HCT116 (cell line): Measurements from ENCODE around the gene UTP15. TPM values are rescaled to one million over a fixed set of nuclear protein-coding genes. Genes with fewer than 3 reads are reported as not detected.
A peak's percentile ranks its signal among the peaks of the same experiment; 100 is the strongest.

Experiments used
- ATAC-seq: fragments of 200-7000 bp; cut with Tn5 transposase; 2 replicates; pipeline ENCODE4 v1.9.1; 2020; ENCODE audit warnings: mild to moderate bottlenecking, moderate library complexity
- BruUV-seq: library from RNA; stranded (reverse); fragments of 400-500 nt; replicated peaks from 2 replicates; lab custom pipeline; 2021; lab: Mats Ljungman, UMichigan
- CTCF ChIA-PET: fragments of 300-600 bp; sonication (Branson Sonifier 250); formaldehyde crosslinking; loops from one replicate; lab custom pipeline; 2021; ENCODE audit warnings: antibody characterized with exemption; lab: Charles Lee
- POLR2A ChIA-PET: fragments of 300-600, 350-600 bp; sonication (Branson Sonifier 250); formaldehyde crosslinking; loops from one replicate; lab custom pipeline; 2021; ENCODE audit warnings: antibody characterized with exemption; lab: Charles Lee
- RAD21 ChIA-PET, 2 experiments: fragments of 300-600 bp; sonication (Branson Sonifier 250); formaldehyde crosslinking; loops; one replicate each; lab custom pipeline; 2023; ENCODE audit warnings: low total read pairs in 2 of 2; ENCODE audit not compliant: uncharacterized antibody in 2 of 2, unreplicated experiment in 2 of 2, low non-redundant PET in 1 of 2; lab: Charles Lee
- DNase-seq: peaks from one replicate; pipeline ENCODE4 v3.0.0-alpha.2; 2010; ENCODE audit warnings: low read depth, low spot score
- H2AFZ ChIP-seq: fragments of 200-600 bp; shearing (Covaris generic), sonication (generic); 2 replicates; pipeline ENCODE4 v1.6.1; 2017; ENCODE audit warnings: low read depth, mixed run types, mixed read lengths, antibody characterized with exemption, low read length; ENCODE audit not compliant: poor library complexity, severe bottlenecking
- H3K27ac ChIP-seq: 2 replicates; pipeline ENCODE4 v1.5.1; 2012; ENCODE audit warnings: low read depth, low read length
- H3K27me3 ChIP-seq: fragments of 200-600 bp; sonication (generic); 2 replicates; pipeline ENCODE4 v1.6.1; 2016; ENCODE audit warnings: mixed run types, low read length, mixed read lengths; ENCODE audit not compliant: insufficient read depth
- H3K36me3 ChIP-seq, 2 experiments: fragments of 200-500 bp in 1 of 2; fragments of 200-600 bp in 1 of 2; sonication (Bioruptor generic) in 1 of 2; sonication (generic) in 1 of 2; 2 replicates each; pipeline versions ENCODE4 v1.5.1 to v1.6.1; 2014 to 2016; ENCODE audit warnings: low read length in 2 of 2, inconsistent platforms in 1 of 2, mixed read lengths in 1 of 2, mixed run types in 1 of 2; ENCODE audit not compliant: insufficient read depth in 2 of 2, control insufficient read depth in 1 of 2
- H3K4me1 ChIP-seq, 2 experiments: fragments of 200-600 bp in 1 of 2; sonication (generic) in 1 of 2; 2 replicates each; pipeline versions ENCODE4 v1.5.1 to v1.6.1; 2012 to 2017; ENCODE audit warnings: low read length in 2 of 2, inconsistent platforms in 1 of 2, mild to moderate bottlenecking in 1 of 2, mixed read lengths in 1 of 2, mixed run types in 1 of 2, moderate library complexity in 1 of 2; ENCODE audit not compliant: insufficient read depth in 2 of 2, control insufficient read depth in 1 of 2
- H3K4me2 ChIP-seq: fragments of 200-600 bp; sonication (generic); 2 replicates; pipeline ENCODE4 v1.6.1; 2017; ENCODE audit warnings: mixed run types, low read length, mixed read lengths
- H3K4me3 ChIP-seq, 2 experiments: fragments of 200-600 bp in 1 of 2; sonication (generic) in 1 of 2; replicated peaks in 1 of 2; 2 replicates each; pipeline ENCODE4 v1.5.1; 2011 to 2016; ENCODE audit warnings: low read length in 2 of 2, control low read depth in 1 of 2, low read depth in 1 of 2, mild to moderate bottlenecking in 1 of 2, mixed read lengths in 1 of 2, mixed run types in 1 of 2
- H3K79me2 ChIP-seq: fragments of 200-600 bp; sonication (generic); 2 replicates; pipeline ENCODE4 v1.6.1; 2017; ENCODE audit warnings: mild to moderate bottlenecking, mixed run types, low read length, moderate library complexity, mixed read lengths; ENCODE audit not compliant: insufficient read depth
- H3K9ac ChIP-seq: fragments of 200-600 bp; sonication (generic); 2 replicates; pipeline ENCODE4 v1.6.1; 2016; ENCODE audit warnings: low read length, mixed read lengths
- H3K9me2 ChIP-seq: fragments of 200-600 bp; sonication (generic), shearing (Covaris generic); 2 replicates; pipeline ENCODE4 v1.6.1; 2017; ENCODE audit warnings: mixed run types, mild to moderate bottlenecking, moderate library complexity; ENCODE audit not compliant: insufficient read depth
- H3K9me3 ChIP-seq, 2 experiments: fragments of 200-500 bp in 1 of 2; fragments of 200-600 bp in 1 of 2; sonication (Bioruptor generic) in 1 of 2; sonication (generic) in 1 of 2; 2 replicates each; pipeline ENCODE4 v1.6.1; 2014 to 2017; ENCODE audit warnings: low read length in 2 of 2, mixed read lengths in 2 of 2, inconsistent platforms in 1 of 2, low read depth in 1 of 2, mild to moderate bottlenecking in 1 of 2, mixed run types in 1 of 2, moderate library complexity in 1 of 2; ENCODE audit not compliant: control insufficient read depth in 1 of 2, insufficient read depth in 1 of 2
- H4K20me1 ChIP-seq: fragments of 200-600 bp; sonication (generic), shearing (Covaris generic); 2 replicates; pipeline ENCODE4 v1.6.1; 2017; ENCODE audit warnings: mixed run types, mild to moderate bottlenecking, moderate library complexity; ENCODE audit not compliant: insufficient read depth
- CTCF ChIP-seq, 3 experiments: fragments of 200-600 bp in 1 of 3; sonication (generic) in 1 of 3; IDR thresholded peaks in 2 of 3; conservative IDR thresholded peaks in 1 of 3; 2 replicates each; pipeline ENCODE4 v1.5.1; 2012 to 2017; ENCODE audit warnings: low read depth in 2 of 3, low read length in 2 of 3, antibody characterized with exemption in 1 of 3, borderline replicate concordance in 1 of 3, control low read depth in 1 of 3, mild to moderate bottlenecking in 1 of 3, mixed read lengths in 1 of 3, mixed run types in 1 of 3, moderate library complexity in 1 of 3; ENCODE audit not compliant: insufficient read depth in 1 of 3
- EZH2 ChIP-seq: fragments of 200-600 bp; sonication (generic); IDR thresholded peaks from 2 replicates; pipeline ENCODE4 v1.6.1; 2017; ENCODE audit warnings: antibody characterized with exemption, mixed run types
- POLR2A ChIP-seq: IDR thresholded peaks from 2 replicates; pipeline ENCODE4 v1.7.0; 2011; ENCODE audit warnings: borderline replicate concordance; ENCODE audit not compliant: insufficient read depth, insufficient read length; ENCODE audit errors: extremely low read depth
- RAD21 ChIP-seq: IDR thresholded peaks from 2 replicates; pipeline ENCODE4 v1.6.1; 2012; ENCODE audit warnings: low read depth, mild to moderate bottlenecking
- SRF ChIP-seq: IDR thresholded peaks from 2 replicates; pipeline ENCODE4 v1.6.1; 2012; ENCODE audit warnings: low read depth
- ZFX ChIP-seq: fragments of 450-650 bp; IDR thresholded peaks from 2 replicates; pipeline ENCODE4 v1.6.1; 2017
- intact Hi-C: fragments of 100-400 bp; cut with micrococcal nuclease; formaldehyde crosslinking; loops from 2 replicates; pipeline ENCODE4 v1.10.0; 2022
- total RNA-seq: library from RNA; stranded (reverse); gene quantifications from one replicate; pipeline ENCODE4 v1.2.1, GENCODE V29; 2021; ENCODE audit not compliant: unreplicated experiment

Gene UTP15
- total RNA-seq, 1 experiment from 2014 or later, result 39.3 TPM

- no peak overlapping the region for H2AFZ ChIP-seq
- ChIA-PET CTCF (interaction anchor here (0.6 to 2.2 kb wide), 7 partner anchors 18 to 1050 kb away, joined by 3 to 8 read pairs (median 3); no protein-coding TSS in a partner anchor), RAD21 (no interaction called here)
- no peaks in the 10 kb centered on the region for H3K79me2 ChIP-seq
- no peaks in the 10 kb centered on the region for H3K9me2 ChIP-seq
- H3K4me2 ChIP-seq, result no peak overlapping the region
- peak; percentile 56 for DNase-seq
- no peak overlapping the region for H3K27ac ChIP-seq
- ATAC-seq, result peak; percentile 95
- no peak overlapping the region for H3K9ac ChIP-seq
- TF ChIP-seq RAD21, result peak; percentile 39; the same call in 1 of the 2 replicates
- TF ChIP-seq ZFX, result no peak
- TF ChIP-seq CTCF (IDR thresholded peaks at IDR 0.05 in 2 of 3, conservative IDR thresholded peaks at IDR 0.05 in 1 of 3; ENCODE audit: borderline replicate concordance in 1 of 3, insufficient read depth in 1 of 3, low read depth in 2 of 3, low read length in 2 of 3), result peak; percentile 49 to 93 (median 83); a peak in 5 of 6 replicates
- TF ChIP-seq, all 23 proteins: peak for 2
- intact Hi-C loops, result loop anchor here (10.0 kb wide), 1 partner anchor 308 kb away; no protein-coding TSS in a partner anchor
- Histone ChIP-seq H3K4me3 (no peak overlapping the region), H3K27me3 (no peaks in the 10 kb centered on the region), H4K20me1 (no peaks in the 10 kb centered on the region), H3K4me1 (no peaks in the 10 kb centered on the region), H3K9me3 (no peaks in the 10 kb centered on the region), H3K36me3 (no peaks in the 10 kb centered on the region)
- no TSS peak for BruUV-seq
- POLR2A ChIA-PET, result no interaction called here
Measured at GRCh38 chr5:73596705-73597328, 31.3 kb downstream of the UTP15 start.

GRCh38 chr5:73599380-73599779, 33.8 kb downstream of the UTP15 start:
- no TSS peak for BruUV-seq
- Histone ChIP-seq H3K9me3 (0 out of 4 replicates have a peak, but pooled peaks cover 0 to 4% of the 10 kb centered on the region in 2 experiments), H3K27me3 (no peaks in the 10 kb centered on the region), H3K4me3 (no peak overlapping the region), H3K36me3 (no peaks in the 10 kb centered on the region), H3K9me2 (no peaks in the 10 kb centered on the region), H2AFZ (no peak overlapping the region), H3K4me1 (no peaks in the 10 kb centered on the region), H3K4me2 (no peak overlapping the region), H4K20me1 (no peaks in the 10 kb centered on the region), H3K79me2 (no peaks in the 10 kb centered on the region), H3K27ac (no peak overlapping the region), H3K9ac (no peak overlapping the region)
- CTCF ChIA-PET, result no interaction called here
- POLR2A ChIA-PET, result no interaction called here
- TF ChIP-seq SRF (no peak), RAD21 (no peak), POLR2A (no peak), EZH2 (no peak)
- RAD21 ChIA-PET, result no interaction called here
- ATAC-seq (no peak), DNase-seq (no peak)
- intact Hi-C loops, result loop anchor here (10.0 kb wide), 1 partner anchor 305 kb away; no protein-coding TSS in a partner anchor
